GM12874 (cell line): ENCODE results near the gene GLYATL3.

Experiments used
- TF ChIP-seq, protein P1 (sequence below): IDR thresholded peaks from 2 replicates; pipeline ENCODE4 v1.5.1; 2011; ENCODE audit warnings: low read depth, mild to moderate bottlenecking, control low read depth, low read length, moderate library complexity; ENCODE audit not compliant: insufficient read depth

GLYATL3 gene

DNA sequence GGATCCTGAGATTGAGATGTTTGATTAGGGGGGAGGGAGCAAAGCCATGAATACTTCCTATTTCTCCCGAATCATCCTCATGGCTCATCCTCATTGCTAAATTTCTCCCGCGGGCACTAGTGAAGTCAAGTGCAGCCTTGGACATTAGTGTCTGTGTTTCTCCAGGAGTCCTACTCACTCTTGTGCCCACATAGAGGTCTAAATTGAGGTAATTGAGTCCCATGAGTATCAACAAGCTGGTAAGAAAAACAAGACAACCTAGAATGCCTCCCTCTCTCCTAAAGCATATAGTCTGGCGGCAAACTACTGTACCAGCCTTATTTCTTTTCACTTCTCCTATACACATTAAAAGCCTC, 36.1 kb upstream of the GLYATL3 start:
- TF ChIP-seq, protein P1, sequence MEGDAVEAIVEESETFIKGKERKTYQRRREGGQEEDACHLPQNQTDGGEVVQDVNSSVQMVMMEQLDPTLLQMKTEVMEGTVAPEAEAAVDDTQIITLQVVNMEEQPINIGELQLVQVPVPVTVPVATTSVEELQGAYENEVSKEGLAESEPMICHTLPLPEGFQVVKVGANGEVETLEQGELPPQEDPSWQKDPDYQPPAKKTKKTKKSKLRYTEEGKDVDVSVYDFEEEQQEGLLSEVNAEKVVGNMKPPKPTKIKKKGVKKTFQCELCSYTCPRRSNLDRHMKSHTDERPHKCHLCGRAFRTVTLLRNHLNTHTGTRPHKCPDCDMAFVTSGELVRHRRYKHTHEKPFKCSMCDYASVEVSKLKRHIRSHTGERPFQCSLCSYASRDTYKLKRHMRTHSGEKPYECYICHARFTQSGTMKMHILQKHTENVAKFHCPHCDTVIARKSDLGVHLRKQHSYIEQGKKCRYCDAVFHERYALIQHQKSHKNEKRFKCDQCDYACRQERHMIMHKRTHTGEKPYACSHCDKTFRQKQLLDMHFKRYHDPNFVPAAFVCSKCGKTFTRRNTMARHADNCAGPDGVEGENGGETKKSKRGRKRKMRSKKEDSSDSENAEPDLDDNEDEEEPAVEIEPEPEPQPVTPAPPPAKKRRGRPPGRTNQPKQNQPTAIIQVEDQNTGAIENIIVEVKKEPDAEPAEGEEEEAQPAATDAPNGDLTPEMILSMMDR, result no peak

DNA sequence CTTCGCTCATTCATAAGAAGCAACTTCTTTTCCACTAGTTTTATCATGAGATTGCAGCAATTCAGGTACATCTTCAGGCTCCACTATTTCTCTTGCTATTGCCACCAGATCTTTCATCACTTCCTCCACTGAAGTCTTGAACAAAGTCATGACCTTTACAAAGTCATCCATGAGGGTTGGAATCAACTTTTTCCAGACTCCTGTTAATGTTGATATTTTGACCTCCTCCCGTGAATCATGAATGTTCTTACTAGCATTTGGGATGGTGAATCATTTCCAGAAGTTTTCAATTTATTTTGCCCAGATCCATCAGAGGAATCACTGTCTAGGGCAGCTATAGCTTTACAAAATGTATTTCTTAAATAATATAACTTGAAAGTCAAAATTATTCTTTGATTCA, 35.0 kb upstream of the GLYATL3 start:
- TF ChIP-seq, protein P1, result no peak

DNA sequence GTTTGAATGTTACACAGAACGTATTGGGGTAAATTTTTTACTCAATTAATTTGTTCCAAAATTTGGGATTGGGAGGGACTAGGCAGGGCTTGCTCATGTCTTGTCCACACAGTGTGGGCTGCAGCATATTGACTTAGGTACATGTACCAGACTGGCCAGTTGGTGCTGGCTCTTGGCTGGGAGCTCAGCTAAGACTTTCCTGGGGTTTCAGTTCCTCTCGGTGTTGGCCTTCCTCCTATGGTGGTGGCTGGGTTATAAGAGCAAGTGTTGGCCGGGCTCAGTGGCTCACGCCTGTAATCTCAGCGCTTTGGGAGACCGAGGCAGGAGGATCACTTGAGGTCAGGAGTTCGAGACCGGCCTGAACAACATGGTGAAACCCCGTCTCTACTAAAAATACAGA, 31.7 kb upstream of the GLYATL3 start:
- TF ChIP-seq, protein P1, result no peak

DNA sequence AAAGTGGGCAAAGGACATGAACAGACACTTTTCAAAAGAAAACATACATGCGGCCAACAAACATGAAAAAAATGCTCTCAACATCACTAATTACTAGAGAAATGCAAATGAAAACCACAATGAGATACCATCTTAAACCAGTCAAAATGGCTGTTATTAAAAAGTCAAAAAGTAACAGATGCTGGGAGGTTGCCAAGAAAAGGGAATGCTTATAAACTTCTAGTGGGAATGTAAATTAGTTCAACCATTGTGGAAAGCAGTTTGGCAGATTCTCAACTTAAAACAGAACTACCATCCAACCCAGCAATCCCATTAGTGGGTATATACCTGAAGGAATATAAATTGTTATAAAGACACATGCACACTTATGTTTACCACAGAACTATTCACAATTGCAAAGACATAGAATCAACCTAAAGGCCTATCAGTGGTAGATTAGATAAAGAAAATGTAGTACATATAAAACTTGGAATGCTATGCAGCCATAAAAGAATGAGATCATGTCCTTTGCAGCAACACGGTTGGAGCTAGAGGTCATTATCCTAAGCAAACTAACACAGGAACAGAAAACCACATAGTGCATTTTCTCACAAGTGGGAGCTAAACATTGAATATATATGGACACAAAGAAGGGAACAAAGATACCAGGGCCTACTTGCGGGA, 20.3 kb upstream of the GLYATL3 start:
- TF ChIP-seq, protein P1, result no peak

DNA sequence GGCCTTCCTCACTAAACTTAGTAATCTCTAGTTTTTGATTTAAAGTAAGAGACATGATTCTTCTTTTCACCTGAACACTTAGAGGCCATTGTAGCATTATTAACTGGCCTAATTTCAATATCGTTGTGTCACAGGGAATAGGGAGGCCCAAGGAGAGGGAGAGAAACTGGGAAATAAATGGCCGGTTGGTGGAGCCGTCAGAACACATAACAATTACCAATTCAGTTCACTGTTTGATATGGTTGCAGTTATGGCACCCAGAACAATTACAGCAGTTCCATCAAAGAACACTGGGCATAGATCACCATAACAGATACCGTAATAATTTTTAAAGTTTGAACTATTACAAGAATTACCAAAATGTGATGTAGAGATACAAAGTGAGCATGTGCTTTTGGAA, 9.1 kb upstream of the GLYATL3 start:
- TF ChIP-seq, protein P1, result no peak

DNA sequence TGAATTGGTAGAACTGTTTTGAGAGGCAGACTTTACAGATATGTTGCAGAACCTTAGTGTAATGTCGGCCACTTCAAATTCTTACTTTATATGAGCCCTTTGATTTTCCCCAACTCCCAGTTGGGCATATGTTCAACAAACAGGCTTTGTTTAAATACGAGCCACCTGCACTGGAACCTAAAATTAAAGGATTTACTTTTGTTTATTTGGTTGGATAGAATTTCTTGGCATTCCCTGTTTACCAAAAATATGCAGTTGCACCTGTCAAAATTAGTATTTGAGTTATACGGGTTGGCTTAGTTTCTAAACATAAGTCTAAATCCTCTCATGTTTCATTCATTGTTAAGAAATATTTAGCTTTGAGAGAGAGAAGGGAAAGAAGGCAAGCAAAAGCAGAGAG, 2.4 kb upstream of the GLYATL3 start:
- TF ChIP-seq, protein P1, result no peak

DNA sequence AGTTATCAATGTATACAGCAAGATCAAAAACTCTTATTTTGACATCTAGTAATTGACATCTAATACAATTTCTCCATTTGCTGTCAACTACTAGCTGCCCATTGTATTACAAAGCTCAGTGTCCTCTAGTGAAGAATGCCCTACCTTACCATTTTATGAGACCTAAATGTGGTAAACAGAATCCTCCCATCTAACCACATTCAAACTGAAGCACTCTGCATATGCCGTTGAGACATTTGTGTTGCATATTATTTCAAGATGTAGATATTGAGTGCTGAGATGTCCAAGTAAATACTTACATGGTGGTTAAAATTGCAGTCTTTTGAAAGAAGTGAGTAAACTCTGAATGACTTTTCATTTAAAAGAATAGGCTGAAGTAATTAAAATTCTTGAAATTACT, 597 bp upstream of the GLYATL3 start:
- TF ChIP-seq, protein P1, result no peak
